CD8-positive, alpha-beta memory T cell (primary cell): ENCODE results near the gene PACSIN2. TPM values are rescaled to one million over a fixed set of nuclear protein-coding genes. Genes with fewer than 3 reads are reported as not detected.

ENCODE experiments used
- CTCF ChIA-PET: fragments of 350-600 bp; sonication (Branson Sonifier 250); formaldehyde crosslinking; loops from one replicate; lab custom pipeline; 2021; ENCODE audit warnings: antibody characterized with exemption; lab: Charles Lee
- POLR2A ChIA-PET: fragments of 350-600 bp; sonication (Branson Sonifier 250); formaldehyde crosslinking; loops from one replicate; lab custom pipeline; 2021; ENCODE audit warnings: antibody characterized with exemption; lab: Charles Lee
- DNase-seq, 5 donors: peaks; one replicate each; pipeline versions ENCODE4 v3.0.0 to v3.0.0-alpha.2; 2020 to 2022; ENCODE audit warnings: mixed read lengths in 1 of 5
- H3K27ac ChIP-seq: one replicate; pipeline ENCODE4 v1.7.0; 2013; ENCODE audit warnings: low read depth, mild to moderate bottlenecking, low read length, moderate library complexity
- H3K27me3 ChIP-seq: 2 replicates; pipeline ENCODE4 v1.7.0; 2013; ENCODE audit warnings: low read length, mild to moderate bottlenecking; ENCODE audit not compliant: insufficient read depth, poor library complexity, severe bottlenecking
- H3K36me3 ChIP-seq: 2 replicates; pipeline ENCODE4 v1.7.0; 2013; ENCODE audit warnings: mild to moderate bottlenecking, low read length, moderate library complexity; ENCODE audit not compliant: insufficient read depth
- H3K4me1 ChIP-seq: 2 replicates; pipeline ENCODE4 v1.7.0; 2013; ENCODE audit warnings: mild to moderate bottlenecking, low read length, moderate library complexity; ENCODE audit not compliant: insufficient read depth
- H3K4me3 ChIP-seq: 2 replicates; pipeline ENCODE4 v1.7.0; 2013; ENCODE audit warnings: mild to moderate bottlenecking, low read length
- H3K9me3 ChIP-seq: 2 replicates; pipeline ENCODE4 v1.7.0; 2013; ENCODE audit warnings: mild to moderate bottlenecking, low read length
- H3K27ac Mint-ChIP-seq, 8 donors: one replicate each; pipeline ENCODE4 v1.8.0; 2020 to 2021; ENCODE audit warnings: mixed read lengths in 8 of 8, mild to moderate bottlenecking in 6 of 8, inconsistent platforms in 3 of 8, moderate library complexity in 3 of 8
- H3K27me3 Mint-ChIP-seq, 2 donors: one replicate each; pipeline ENCODE4 v1.8.0; 2020 to 2021; ENCODE audit warnings: mixed read lengths in 2 of 2, mild to moderate bottlenecking in 1 of 2, moderate library complexity in 1 of 2
- H3K36me3 Mint-ChIP-seq, 3 donors: one replicate each; pipeline ENCODE4 v1.8.0; 2020 to 2021; ENCODE audit warnings: mixed read lengths in 3 of 3, inconsistent platforms in 1 of 3, mild to moderate bottlenecking in 1 of 3
- H3K4me1 Mint-ChIP-seq, 3 donors: one replicate each; pipeline ENCODE4 v1.8.0; 2020 to 2021; ENCODE audit warnings: mixed read lengths in 3 of 3, inconsistent platforms in 1 of 3, mild to moderate bottlenecking in 1 of 3
- H3K4me3 Mint-ChIP-seq, 7 donors: one replicate each; pipeline ENCODE4 v1.8.0; 2020 to 2021; ENCODE audit warnings: mixed read lengths in 7 of 7, mild to moderate bottlenecking in 6 of 7, moderate library complexity in 4 of 7, inconsistent platforms in 2 of 7
- H3K9me3 Mint-ChIP-seq, 5 donors: one replicate each; pipeline ENCODE4 v1.8.0; 2020 to 2022; ENCODE audit warnings: mixed read lengths in 5 of 5, mild to moderate bottlenecking in 3 of 5, moderate library complexity in 2 of 5, inconsistent platforms in 1 of 5
- polyA plus RNA-seq: library from polyadenylated mRNA; unstranded; fragments of 300-500 nt; fragmentation: Illumina TruSeq; gene quantifications from one replicate; pipeline ENCODE4 v1.2.3, GENCODE V29; 2021
- total RNA-seq, 2 experiments: library from RNA; stranded (reverse); gene quantifications; one replicate each; pipeline ENCODE4 v1.2.3, GENCODE V29; 2021

Gene PACSIN2
- total and polyA plus RNA-seq, 3 experiments from 2014 or later = 26.3 to 36.5 (median 30.2) TPM

GRCh38 chr22:42986115-42986514 is 28.8 kb downstream of the PACSIN2 start:
- DNase-seq = no peak
- Histone ChIP-seq H3K27ac (no peak overlapping the region), H3K36me3 (no peaks in the 10 kb centered on the region), H3K4me1 (no peaks in the 10 kb centered on the region), H3K4me3 (no peak overlapping the region), H3K9me3 (no peaks in the 10 kb centered on the region), H3K27me3 (no peaks in the 10 kb centered on the region)
- Mint-ChIP-seq H3K27me3 (no peaks in the 10 kb centered on the region), H3K4me1 (peaks cover 19 to 47% (median 40%) of the 10 kb centered on the region in 3 donors), H3K36me3 (peaks cover 0 to 2% (median 0%) of the 10 kb centered on the region in 3 donors), H3K9me3 (no peaks in the 10 kb centered on the region), H3K4me3 (no peak overlapping the region), H3K27ac (peak overlapping the region in 2 of 8 donors; percentile 47 to 76)
- ChIA-PET POLR2A (no interaction called here), CTCF (no interaction called here)

GRCh38 chr22:42985531-42985905 is 29.4 kb downstream of the PACSIN2 start:
- no peaks in the 10 kb centered on the region for H3K4me1 ChIP-seq
- no peaks in the 10 kb centered on the region for H3K9me3 Mint-ChIP-seq
- CTCF ChIA-PET = no interaction called here
- no peak for DNase-seq
- H3K4me3 ChIP-seq = no peak overlapping the region
- H3K9me3 ChIP-seq = no peaks in the 10 kb centered on the region
- peaks cover 19 to 42% (median 35%) of the 10 kb centered on the region in 3 donors for H3K4me1 Mint-ChIP-seq
- no peak overlapping the region for H3K27ac ChIP-seq
- no peak overlapping the region for H3K4me3 Mint-ChIP-seq
- H3K36me3 Mint-ChIP-seq = peaks cover 0 to 2% (median 0%) of the 10 kb centered on the region in 3 donors
- H3K36me3 ChIP-seq = no peaks in the 10 kb centered on the region
- no peaks in the 10 kb centered on the region for H3K27me3 Mint-ChIP-seq
- POLR2A ChIA-PET = no interaction called here
- no peak overlapping the region for H3K27ac Mint-ChIP-seq
- H3K27me3 ChIP-seq = no peaks in the 10 kb centered on the region

GRCh38 chr22:42984814-42985530 is 30.0 kb downstream of the PACSIN2 start:
- POLR2A ChIA-PET = no interaction called here
- no peak overlapping the region for H3K4me3 Mint-ChIP-seq
- no peak overlapping the region for H3K4me3 ChIP-seq

GRCh38 chr22:42984397-42984796 is 30.6 kb downstream of the PACSIN2 start:
- H3K36me3 ChIP-seq = no peaks in the 10 kb centered on the region
- Mint-ChIP-seq H3K9me3 (no peaks in the 10 kb centered on the region), H3K36me3 (peaks cover 0 to 2% (median 0%) of the 10 kb centered on the region in 3 donors), H3K4me1 (peaks cover 19 to 40% (median 35%) of the 10 kb centered on the region in 3 donors), H3K4me3 (no peak overlapping the region), H3K27me3 (no peaks in the 10 kb centered on the region), H3K27ac (peak overlapping the region in 2 of 8 donors; percentile 12 to 57)
- no peaks in the 10 kb centered on the region for H3K9me3 ChIP-seq
- ChIA-PET CTCF (no interaction called here), POLR2A (no interaction called here)
- H3K27me3 ChIP-seq = no peaks in the 10 kb centered on the region
- H3K4me1 ChIP-seq = no peaks in the 10 kb centered on the region
- H3K4me3 ChIP-seq = no peak overlapping the region
- no peak overlapping the region for H3K27ac ChIP-seq
- DNase-seq = no peak

More at GRCh38 chr22:42984814-42985530, 30.0 kb downstream of the PACSIN2 start:
- peaks cover 16 to 37% (median 31%) of the 10 kb centered on the region in 3 donors for H3K4me1 Mint-ChIP-seq
- H3K27ac Mint-ChIP-seq = peak overlapping the region in 1 of 8 donors; percentile 57
- H3K9me3 Mint-ChIP-seq = no peaks in the 10 kb centered on the region
- no peaks in the 10 kb centered on the region for H3K36me3 ChIP-seq
- H3K4me1 ChIP-seq = no peaks in the 10 kb centered on the region
- no peaks in the 10 kb centered on the region for H3K9me3 ChIP-seq
- H3K27me3 ChIP-seq = no peaks in the 10 kb centered on the region
- CTCF ChIA-PET = no interaction called here
- H3K27ac ChIP-seq = no peak overlapping the region
- H3K27me3 Mint-ChIP-seq = no peaks in the 10 kb centered on the region
- peaks cover 0 to 2% (median 0%) of the 10 kb centered on the region in 3 donors for H3K36me3 Mint-ChIP-seq
- no peak for DNase-seq

GRCh38 chr22:42983470-42983869 is 31.5 kb downstream of the PACSIN2 start:
- Histone ChIP-seq H3K9me3 (no peaks in the 10 kb centered on the region), H3K4me1 (no peaks in the 10 kb centered on the region), H3K27ac (no peak overlapping the region), H3K36me3 (no peaks in the 10 kb centered on the region), H3K27me3 (no peaks in the 10 kb centered on the region), H3K4me3 (no peak overlapping the region)
- H3K27me3 Mint-ChIP-seq = no peaks in the 10 kb centered on the region
- no peak for DNase-seq
- H3K27ac Mint-ChIP-seq = peak overlapping the region in 2 of 8 donors; percentile 17 to 18
- H3K4me3 Mint-ChIP-seq = no peak overlapping the region
- peaks cover 23 to 43% (median 38%) of the 10 kb centered on the region in 3 donors for H3K4me1 Mint-ChIP-seq
- peaks cover 0 to 2% (median 0%) of the 10 kb centered on the region in 3 donors for H3K36me3 Mint-ChIP-seq
- CTCF ChIA-PET = no interaction called here
- POLR2A ChIA-PET = no interaction called here
- H3K9me3 Mint-ChIP-seq = no peaks in the 10 kb centered on the region

GRCh38 chr22:42979606-42980005 is 35.3 kb downstream of the PACSIN2 start:
- H3K4me1 Mint-ChIP-seq = peaks cover 26 to 47% (median 40%) of the 10 kb centered on the region in 3 donors
- H3K4me1 ChIP-seq = peaks cover 8% of the 10 kb centered on the region
- no peak overlapping the region for H3K4me3 ChIP-seq
- POLR2A ChIA-PET = no interaction called here
- H3K4me3 Mint-ChIP-seq = no peak overlapping the region
- CTCF ChIA-PET = no interaction called here
- no peaks in the 10 kb centered on the region for H3K9me3 Mint-ChIP-seq
- H3K27me3 ChIP-seq = no peaks in the 10 kb centered on the region
- H3K36me3 ChIP-seq = no peaks in the 10 kb centered on the region
- H3K27ac ChIP-seq = no peak overlapping the region
- no peaks in the 10 kb centered on the region for H3K27me3 Mint-ChIP-seq
- H3K27ac Mint-ChIP-seq = peak overlapping the region in 2 of 8 donors; percentile 17 to 64
- DNase-seq = no peak
- H3K9me3 ChIP-seq = no peaks in the 10 kb centered on the region
- H3K36me3 Mint-ChIP-seq = peaks cover 0 to under 1% (median 0%) of the 10 kb centered on the region in 3 donors

GRCh38 chr22:42978453-42979103 is 36.4 kb downstream of the PACSIN2 start:
- Histone ChIP-seq H3K4me3 (no peak overlapping the region), H3K27ac (no peak overlapping the region), H3K9me3 (no peaks in the 10 kb centered on the region), H3K27me3 (no peaks in the 10 kb centered on the region), H3K36me3 (no peaks in the 10 kb centered on the region), H3K4me1 (peaks cover 8% of the 10 kb centered on the region)
- Mint-ChIP-seq H3K36me3 (no peaks in the 10 kb centered on the region), H3K4me1 (peaks cover 28 to 45% (median 42%) of the 10 kb centered on the region in 3 donors), H3K4me3 (peak overlapping the region in 1 of 7 donors; percentile 41), H3K27ac (peak overlapping the region in 3 of 8 donors; percentile 21 to 92 (median 41)), H3K27me3 (no peaks in the 10 kb centered on the region), H3K9me3 (no peaks in the 10 kb centered on the region)
- no peak for DNase-seq
- ChIA-PET CTCF (no interaction called here), POLR2A (no interaction called here)

GRCh38 chr22:42977569-42977968 is 37.4 kb downstream of the PACSIN2 start:
- CTCF ChIA-PET = no interaction called here
- Mint-ChIP-seq H3K27ac (no peak overlapping the region), H3K27me3 (no peaks in the 10 kb centered on the region), H3K4me3 (no peak overlapping the region), H3K4me1 (peaks cover 32 to 51% (median 45%) of the 10 kb centered on the region in 3 donors), H3K36me3 (no peaks in the 10 kb centered on the region), H3K9me3 (no peaks in the 10 kb centered on the region)
- no peak overlapping the region for H3K4me3 ChIP-seq
- H3K4me1 ChIP-seq = peaks cover 8% of the 10 kb centered on the region
- no peak for DNase-seq
- H3K27me3 ChIP-seq = no peaks in the 10 kb centered on the region
- no peaks in the 10 kb centered on the region for H3K36me3 ChIP-seq
- POLR2A ChIA-PET = no interaction called here
- no peak overlapping the region for H3K27ac ChIP-seq
- no peaks in the 10 kb centered on the region for H3K9me3 ChIP-seq
